Dendritic cell treated with granulocyte-macrophage colony-stimulating factor and Interleukin-4, amounts not matched to agents 40 ng/mL and 50 ng/mL, for 4 days (primary cell): ENCODE data around the gene KRT40.

ENCODE experiments used
- H3K27ac Mint-ChIP-seq: one replicate; pipeline ENCODE4 v1.8.0; 2022; ENCODE audit warnings: mild to moderate bottlenecking, mixed read lengths
- H3K27me3 Mint-ChIP-seq: one replicate; pipeline ENCODE4 v1.8.0; 2022; ENCODE audit warnings: mild to moderate bottlenecking, mixed read lengths
- H3K36me3 Mint-ChIP-seq: one replicate; pipeline ENCODE4 v1.8.0; 2022; ENCODE audit warnings: low read depth, mixed read lengths
- H3K4me1 Mint-ChIP-seq: one replicate; pipeline ENCODE4 v1.8.0; 2022; ENCODE audit warnings: low read depth, mixed read lengths
- H3K4me3 Mint-ChIP-seq: one replicate; pipeline ENCODE4 v1.8.0; 2022; ENCODE audit warnings: mild to moderate bottlenecking, moderate library complexity, mixed read lengths
- H3K9me3 Mint-ChIP-seq: one replicate; pipeline ENCODE4 v1.8.0; 2022; ENCODE audit warnings: mixed read lengths
- intact Hi-C: fragments of 100-400 bp; cut with micrococcal nuclease; formaldehyde crosslinking; loops from one replicate; pipeline ENCODE4 v1.15.0; 2022

KRT40 gene

DNA sequence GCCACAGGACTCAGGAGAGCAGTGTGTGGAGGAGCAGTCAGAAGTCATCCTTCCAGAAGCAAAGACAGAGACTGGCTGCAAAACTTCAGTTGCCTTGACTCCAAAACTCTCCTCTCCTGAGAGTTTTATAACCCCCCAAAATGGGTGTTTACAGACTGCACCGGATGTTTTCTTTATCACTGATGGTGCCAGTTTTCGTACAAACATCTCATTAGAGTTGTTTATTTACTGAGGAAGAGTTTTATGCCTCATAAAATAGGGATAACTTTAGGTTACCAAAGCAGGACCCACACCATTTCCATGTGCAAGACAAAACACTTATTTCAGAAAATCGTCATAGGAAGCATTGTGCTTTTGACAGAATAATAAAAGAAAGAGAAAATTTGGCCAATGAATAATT is at the start of gene KRT40:
KRT40 (minus strand) TSS at position 101 of the 400 bp plus-strand sequence; CDS start at position 48, 53 bp downstream.
- Mint-ChIP-seq H3K27me3 (peaks cover 14% of the 10 kb centered on the region), H3K27ac (no peak within 1 kb of the TSS), H3K4me3 (no peak within 1 kb of the TSS), H3K4me1 (peaks cover 11% of the 10 kb centered on the region), H3K36me3 (no peaks in the 10 kb centered on the region), H3K9me3 (no peaks in the 10 kb centered on the region)
- intact Hi-C loops, result no loop called here

- intact Hi-C loops, result no loop called here
- Mint-ChIP-seq H3K36me3 (no peaks in the 10 kb centered on the region), H3K27me3 (peaks cover 8% of the 10 kb centered on the region), H3K4me3 (no peak within 1 kb of the TSS), H3K4me1 (no peaks in the 10 kb centered on the region), H3K9me3 (no peaks in the 10 kb centered on the region), H3K27ac (no peak within 1 kb of the TSS)
Measured at GRCh38 chr17:41029633-41030245, 45.6 kb upstream of the KRT40 start, which contains the start of gene KRTAP1-4. Gene KRTAP1-4 (minus strand): TSS chr17:41030195. CDS start chr17:41030078, 117 bp downstream.

GRCh38 chr17:41026715-41027471 is 42.8 kb upstream of the KRT40 start, which contains the start of gene KRTAP1-5:
Gene KRTAP1-5 (minus strand): TSS chr17:41027208. CDS start chr17:41027155, 53 bp downstream.
- Mint-ChIP-seq H3K27me3 (peaks cover 8% of the 10 kb centered on the region), H3K4me1 (no peaks in the 10 kb centered on the region), H3K36me3 (no peaks in the 10 kb centered on the region), H3K4me3 (no peak within 1 kb of the TSS), H3K27ac (no peak within 1 kb of the TSS), H3K9me3 (no peaks in the 10 kb centered on the region)
- intact Hi-C loops, result no loop called here

GRCh38 chr17:41024697-41025096 is 40.6 kb upstream of the KRT40 start:
- peaks cover 8% of the 10 kb centered on the region for H3K27me3 Mint-ChIP-seq
- H3K9me3 Mint-ChIP-seq, result no peaks in the 10 kb centered on the region
- no peak overlapping the region for H3K4me3 Mint-ChIP-seq
- intact Hi-C loops, result no loop called here
- no peaks in the 10 kb centered on the region for H3K36me3 Mint-ChIP-seq
- no peak overlapping the region for H3K27ac Mint-ChIP-seq
- H3K4me1 Mint-ChIP-seq, result no peaks in the 10 kb centered on the region

GRCh38 chr17:41020336-41020735 is 36.2 kb upstream of the KRT40 start:
- Mint-ChIP-seq H3K9me3 (no peaks in the 10 kb centered on the region), H3K27me3 (no peaks in the 10 kb centered on the region), H3K36me3 (no peaks in the 10 kb centered on the region), H3K4me1 (no peaks in the 10 kb centered on the region), H3K4me3 (no peak overlapping the region), H3K27ac (no peak overlapping the region)
- intact Hi-C loops, result no loop called here

GRCh38 chr17:41019415-41019814 is 35.3 kb upstream of the KRT40 start:
- intact Hi-C loops, result no loop called here
- H3K4me3 Mint-ChIP-seq, result no peak overlapping the region
- no peak overlapping the region for H3K27ac Mint-ChIP-seq
- no peaks in the 10 kb centered on the region for H3K4me1 Mint-ChIP-seq
- H3K36me3 Mint-ChIP-seq, result no peaks in the 10 kb centered on the region
- no peaks in the 10 kb centered on the region for H3K27me3 Mint-ChIP-seq
- H3K9me3 Mint-ChIP-seq, result no peaks in the 10 kb centered on the region

DNA sequence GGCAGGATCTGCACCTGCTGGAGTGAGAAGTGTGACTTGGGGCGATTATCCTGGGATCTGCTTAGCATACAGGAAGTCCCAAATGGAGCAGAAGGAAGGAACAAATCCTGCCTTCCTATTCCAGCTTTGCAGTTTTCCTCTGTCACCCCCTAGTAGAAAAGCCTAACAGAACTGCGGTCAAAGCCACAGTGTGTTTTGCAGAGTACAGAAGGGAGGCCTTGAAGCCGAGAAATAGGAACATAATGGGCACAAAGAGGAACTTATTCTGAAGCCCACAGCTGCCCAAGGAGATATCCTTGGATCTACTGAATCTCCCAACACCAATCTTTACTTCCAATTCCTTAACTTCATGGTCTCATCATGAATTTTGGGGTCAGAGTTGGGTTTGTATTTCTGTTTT is 34.4 kb upstream of the KRT40 start:
- no peaks in the 10 kb centered on the region for H3K27me3 Mint-ChIP-seq
- no peak overlapping the region for H3K4me3 Mint-ChIP-seq
- intact Hi-C loops, result no loop called here
- no peaks in the 10 kb centered on the region for H3K4me1 Mint-ChIP-seq
- no peak overlapping the region for H3K27ac Mint-ChIP-seq
- H3K9me3 Mint-ChIP-seq, result no peaks in the 10 kb centered on the region
- H3K36me3 Mint-ChIP-seq, result no peaks in the 10 kb centered on the region

GRCh38 chr17:41016578-41017215 is 32.6 kb upstream of the KRT40 start:
- Mint-ChIP-seq H3K27me3 (peaks cover 2% of the 10 kb centered on the region), H3K4me3 (no peak overlapping the region), H3K36me3 (no peaks in the 10 kb centered on the region), H3K9me3 (no peaks in the 10 kb centered on the region), H3K27ac (no peak overlapping the region), H3K4me1 (no peaks in the 10 kb centered on the region)
- intact Hi-C loops, result no loop called here

- H3K4me1 Mint-ChIP-seq, result no peaks in the 10 kb centered on the region
- peaks cover 2% of the 10 kb centered on the region for H3K27me3 Mint-ChIP-seq
- no peak overlapping the region for H3K27ac Mint-ChIP-seq
- no peaks in the 10 kb centered on the region for H3K9me3 Mint-ChIP-seq
- H3K4me3 Mint-ChIP-seq, result no peak overlapping the region
- H3K36me3 Mint-ChIP-seq, result no peaks in the 10 kb centered on the region
- intact Hi-C loops, result no loop called here
Measured at GRCh38 chr17:41015454-41015853, 31.3 kb upstream of the KRT40 start.

DNA sequence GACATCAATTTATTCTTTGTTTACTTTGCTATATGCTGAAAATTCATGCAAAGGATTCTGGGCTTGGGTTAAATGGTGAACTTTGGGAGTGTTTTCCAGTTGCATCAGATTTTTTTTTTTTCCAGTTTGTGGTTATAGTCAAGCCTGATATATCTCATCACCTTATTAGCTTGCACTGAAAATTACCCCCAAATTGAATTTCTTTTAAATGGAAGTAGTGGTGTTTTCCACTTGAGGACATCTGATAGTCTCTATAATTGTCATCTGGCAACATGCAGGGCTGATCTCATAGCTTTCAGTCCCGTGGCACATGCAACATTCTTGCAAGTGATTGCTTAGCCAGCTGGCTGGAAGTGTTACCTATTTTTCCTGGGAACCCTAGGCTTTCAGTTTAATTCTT is 29.5 kb upstream of the KRT40 start:
- Mint-ChIP-seq H3K27ac (no peak overlapping the region), H3K27me3 (peaks cover 2% of the 10 kb centered on the region), H3K4me3 (no peak overlapping the region), H3K9me3 (no peaks in the 10 kb centered on the region), H3K36me3 (no peaks in the 10 kb centered on the region), H3K4me1 (no peaks in the 10 kb centered on the region)
- intact Hi-C loops, result no loop called here

GRCh38 chr17:41013181-41013580 is 29.1 kb upstream of the KRT40 start:
- no peaks in the 10 kb centered on the region for H3K36me3 Mint-ChIP-seq
- H3K9me3 Mint-ChIP-seq, result no peaks in the 10 kb centered on the region
- H3K27me3 Mint-ChIP-seq, result peaks cover 2% of the 10 kb centered on the region
- no peak overlapping the region for H3K4me3 Mint-ChIP-seq
- intact Hi-C loops, result no loop called here
- no peak overlapping the region for H3K27ac Mint-ChIP-seq
- H3K4me1 Mint-ChIP-seq, result no peaks in the 10 kb centered on the region

DNA sequence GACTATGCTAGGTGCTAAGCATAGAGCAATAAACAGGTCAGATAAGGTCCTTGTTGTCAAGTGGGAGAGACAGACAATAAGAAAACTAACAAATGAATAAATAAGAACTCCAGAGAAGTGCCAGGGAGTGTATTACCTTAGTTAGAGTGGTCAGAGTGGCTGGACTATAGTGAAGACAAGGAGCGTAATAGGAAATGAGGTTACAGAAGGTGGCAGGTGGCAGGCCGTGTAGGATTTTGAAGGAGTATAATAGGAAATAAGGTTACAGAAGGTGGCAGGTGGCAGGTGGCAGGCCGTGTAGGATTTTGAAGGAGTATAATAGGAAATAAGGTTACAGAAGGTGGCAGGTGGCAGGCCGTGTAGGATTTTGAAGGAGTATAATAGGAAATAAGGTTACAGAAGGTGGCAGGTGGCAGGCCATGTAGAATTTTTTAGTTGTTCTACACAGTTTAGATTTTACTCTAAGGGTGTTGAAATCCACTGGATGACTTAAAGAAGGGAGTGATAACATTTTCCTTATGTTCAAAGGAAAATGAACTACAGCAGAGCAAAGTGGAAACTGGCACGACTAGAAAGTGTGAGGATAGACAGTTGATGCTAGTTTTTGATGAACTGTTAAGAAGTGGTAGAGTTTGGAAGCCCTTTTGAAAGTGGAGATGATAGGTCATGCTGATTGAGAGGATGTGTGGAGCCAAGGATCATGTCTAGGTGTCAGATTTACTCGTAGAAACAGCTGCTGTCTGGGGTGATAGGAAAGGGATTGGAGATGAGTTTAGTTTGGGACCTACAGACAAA is 28.4 kb upstream of the KRT40 start:
- H3K27me3 Mint-ChIP-seq, result peaks cover 2% of the 10 kb centered on the region
- intact Hi-C loops, result no loop called here
- H3K27ac Mint-ChIP-seq, result no peak overlapping the region
- H3K9me3 Mint-ChIP-seq, result no peaks in the 10 kb centered on the region
- H3K4me1 Mint-ChIP-seq, result no peaks in the 10 kb centered on the region
- no peaks in the 10 kb centered on the region for H3K36me3 Mint-ChIP-seq
- H3K4me3 Mint-ChIP-seq, result no peak overlapping the region

GRCh38 chr17:41010441-41010840 is 26.3 kb upstream of the KRT40 start:
- Mint-ChIP-seq H3K4me1 (no peaks in the 10 kb centered on the region), H3K27ac (no peak overlapping the region), H3K4me3 (no peak overlapping the region), H3K27me3 (peaks cover 2% of the 10 kb centered on the region), H3K9me3 (no peaks in the 10 kb centered on the region), H3K36me3 (no peaks in the 10 kb centered on the region)
- intact Hi-C loops, result no loop called here

DNA sequence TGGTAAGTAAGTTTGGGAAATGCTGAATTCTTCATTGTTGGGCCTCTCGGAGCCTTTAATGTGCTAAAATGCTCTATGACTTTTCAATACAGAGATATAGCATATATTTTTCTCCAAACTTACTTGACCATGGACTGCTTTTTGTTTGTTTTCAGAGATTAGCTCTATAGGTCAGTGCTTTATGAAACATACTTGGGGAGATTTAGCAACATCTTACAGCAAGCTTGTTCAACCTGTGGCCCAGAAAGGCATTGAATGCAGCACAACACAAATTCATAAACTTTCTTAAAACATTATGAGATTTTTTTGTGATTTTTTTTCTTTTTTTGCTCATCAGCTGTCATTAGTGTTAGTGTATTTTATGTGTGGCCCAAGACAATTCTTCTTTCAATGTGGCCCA is 25.8 kb upstream of the KRT40 start:
- H3K27ac Mint-ChIP-seq, result no peak overlapping the region
- no peak overlapping the region for H3K4me3 Mint-ChIP-seq
- peaks cover 2% of the 10 kb centered on the region for H3K27me3 Mint-ChIP-seq
- intact Hi-C loops, result no loop called here
- H3K4me1 Mint-ChIP-seq, result no peaks in the 10 kb centered on the region
- H3K9me3 Mint-ChIP-seq, result no peaks in the 10 kb centered on the region
- H3K36me3 Mint-ChIP-seq, result no peaks in the 10 kb centered on the region
